Thyroid gland (tissue), 4 donors: ENCODE data around the gene EXOSC1. TPM values are rescaled to one million over a fixed set of nuclear protein-coding genes. Genes with fewer than 3 reads are reported as not detected.

Experiments used
- DNase-seq, 2 donors: peaks; one replicate each; pipeline ENCODE4 v3.0.0-alpha.2; 2019
- H3K27ac ChIP-seq, 3 donors: fragments of 200-600 bp; sonication (generic); 1 replicate in 2 of 3; 2 replicates in 1 of 3; pipeline ENCODE4 v1.5.1; 2016 to 2019; ENCODE audit warnings: mild to moderate bottlenecking in 1 of 3, moderate library complexity in 1 of 3
- H3K27me3 ChIP-seq: fragments of 200-600 bp; sonication (generic); one replicate; pipeline ENCODE4 v1.5.1; 2019
- H3K36me3 ChIP-seq, 2 donors: fragments of 200-600 bp; sonication (generic); one replicate each; pipeline ENCODE4 v1.5.1; 2016 to 2019
- H3K4me1 ChIP-seq, 2 donors: fragments of 200-600 bp; sonication (generic); one replicate each; pipeline ENCODE4 v1.5.1; 2017 to 2019
- H3K4me3 ChIP-seq, 3 donors: fragments of 200-600 bp; sonication (generic); replicated peaks in 1 of 3; 1 replicate in 2 of 3; 2 replicates in 1 of 3; pipeline ENCODE4 v1.5.1; 2016; ENCODE audit warnings: mild to moderate bottlenecking in 1 of 3
- H3K9me3 ChIP-seq: fragments of 200-600 bp; sonication (generic); one replicate; pipeline ENCODE4 v1.5.1; 2017
- CTCF ChIP-seq, 6 experiments: fragments of 200-600 bp in 3 of 6; fragments of 450-650 bp in 3 of 6; sonication (generic) in 3 of 6; IDR thresholded peaks; one replicate each; pipeline ENCODE4 v1.5.1; 2016 to 2019; ENCODE audit warnings: antibody characterized with exemption in 6 of 6, mild to moderate bottlenecking in 2 of 6, inconsistent platforms in 1 of 6, moderate library complexity in 1 of 6
- POLR2A ChIP-seq, 2 donors: fragments of 450-650 bp; IDR thresholded peaks; one replicate each; pipeline ENCODE4 v1.6.1; 2017; ENCODE audit warnings: antibody characterized with exemption in 2 of 2, mild to moderate bottlenecking in 2 of 2, moderate library complexity in 1 of 2
- WGBS, 2 donors: methylation state at CpG; one replicate each; pipeline ENCODE4 v1.1.5; 2017; 5-methylcytosine and 5-hydroxymethylcytosine counted together
- intact Hi-C: fragments of 100-400 bp; cut with DNase I; formaldehyde crosslinking; loops from one replicate; pipeline ENCODE4 v1.15.1; 2023
- total RNA-seq, 4 donors: library from RNA; depleted of rRNA; stranded (reverse); fragments of >200 nt; gene quantifications; one replicate each; pipeline ENCODE4 v1.2.3, GENCODE V29; 2016

Gene EXOSC1
- total RNA-seq, 4 donors from 2014 or later, result 23.6 to 51.1 (median 29.2) TPM

GRCh38 chr10:97466755-97467154 lies 20.9 kb upstream of the EXOSC1 start:
- WGBS, 2 donors, result 91 to 97% methylated on average over 4 of the region's 4 CpGs
- Histone ChIP-seq H3K9me3 (no peaks in the 10 kb centered on the region), H3K36me3 (peaks cover 72 to 74% of the 10 kb centered on the region in 2 donors), H3K27ac (peak overlapping the region in 1 of 3 donors; percentile 38), H3K4me1 (no peaks in the 10 kb centered on the region), H3K4me3 (no peak overlapping the region), H3K27me3 (no peaks in the 10 kb centered on the region)
- DNase-seq, result no peak
- intact Hi-C loops, result loop anchor here (5.0 kb wide), 1 partner anchor 86 kb away; no protein-coding TSS in a partner anchor
- no peak for TF ChIP-seq CTCF (IDR thresholded peaks at IDR 0.05)
- TF ChIP-seq POLR2A (IDR thresholded peaks at IDR 0.05), result no peak

- DNase-seq, result no peak
- Histone ChIP-seq H3K36me3 (peaks cover 77 to 82% of the 10 kb centered on the region in 2 donors), H3K9me3 (no peaks in the 10 kb centered on the region), H3K27me3 (no peaks in the 10 kb centered on the region), H3K4me1 (no peaks in the 10 kb centered on the region), H3K27ac (no peak overlapping the region), H3K4me3 (no peak overlapping the region)
- TF ChIP-seq CTCF (IDR thresholded peaks at IDR 0.05), result no peak
- no peak for TF ChIP-seq POLR2A (IDR thresholded peaks at IDR 0.05)
- WGBS, 2 donors, result 97% methylated on average over 7 of the region's 7 CpGs
- intact Hi-C loops, result loop anchor here (5.0 kb wide), 1 partner anchor 86 kb away; no protein-coding TSS in a partner anchor
These were observed 20.2 kb upstream of the EXOSC1 start for GRCh38 chr10:97465982-97466381.

- no peaks in the 10 kb centered on the region for H3K4me1 ChIP-seq
- H3K4me3 ChIP-seq, result no peak overlapping the region
- intact Hi-C loops, result no loop called here
- no peak for DNase-seq
- no peak for TF ChIP-seq CTCF (IDR thresholded peaks at IDR 0.05)
- TF ChIP-seq POLR2A (IDR thresholded peaks at IDR 0.05), result no peak
- no peaks in the 10 kb centered on the region for H3K27me3 ChIP-seq
- peak overlapping the region in 2 of 3 donors; percentile 4 to 62 for H3K27ac ChIP-seq
- WGBS, 2 donors, result 69 to 73% methylated on average over 1 of the region's 1 CpG
- peaks cover 80 to 88% of the 10 kb centered on the region in 2 donors for H3K36me3 ChIP-seq
- no peaks in the 10 kb centered on the region for H3K9me3 ChIP-seq
These were observed 18.4 kb upstream of the EXOSC1 start for GRCh38 chr10:97464226-97464625.

GRCh38 chr10:97463363-97464132 lies 17.7 kb upstream of the EXOSC1 start:
- Histone ChIP-seq H3K27me3 (no peaks in the 10 kb centered on the region), H3K4me1 (no peaks in the 10 kb centered on the region), H3K9me3 (no peaks in the 10 kb centered on the region), H3K36me3 (peaks cover 80 to 88% of the 10 kb centered on the region in 2 donors), H3K4me3 (no peak overlapping the region), H3K27ac (peak overlapping the region in 1 of 3 donors; percentile 62)
- TF ChIP-seq CTCF (IDR thresholded peaks at IDR 0.05) (peak; percentile 57 to 95 (median 84)), POLR2A (IDR thresholded peaks at IDR 0.05) (no peak)
- intact Hi-C loops, result no loop called here
- 77 to 83% methylated on average over 4 of the region's 4 CpGs for WGBS, 2 donors
- DNase-seq, result peak; percentile 51 to 55

- Histone ChIP-seq H3K27me3 (no peaks in the 10 kb centered on the region), H3K9me3 (no peaks in the 10 kb centered on the region), H3K4me1 (no peaks in the 10 kb centered on the region), H3K36me3 (peaks cover 81 to 88% of the 10 kb centered on the region in 2 donors), H3K27ac (no peak overlapping the region), H3K4me3 (no peak overlapping the region)
- intact Hi-C loops, result no loop called here
- 97 to 100% methylated on average over 2 of the region's 2 CpGs for WGBS, 2 donors
- DNase-seq, result no peak
- TF ChIP-seq CTCF (IDR thresholded peaks at IDR 0.05), result no peak
- no peak for TF ChIP-seq POLR2A (IDR thresholded peaks at IDR 0.05)
These were observed 16.5 kb upstream of the EXOSC1 start for GRCh38 chr10:97462309-97462708.
